ENCODE measurements around the gene DYDC1.

- TF ChIP-seq CTCF (conservative IDR thresholded peaks at IDR 0.05; ENCODE audit: low read depth in 2 of 2) (no peak), REST (IDR thresholded peaks at IDR 0.05; ENCODE audit: unreplicated experiment) (no peak), ZNF114 (CRISPR knock-in tag; IDR thresholded peaks at IDR 0.05) (no peak), POLR2AphosphoS5 (IDR thresholded peaks at IDR 0.05; ENCODE audit: low read depth) (no peak), EZH2 (IDR thresholded peaks at IDR 0.05; ENCODE audit: low read depth, unreplicated experiment) (no peak), CREB1 (CRISPR knock-in tag; IDR thresholded peaks at IDR 0.05; ENCODE audit: low read depth) (no peak), STAT1 (IDR thresholded peaks at IDR 0.05; ENCODE audit: unreplicated experiment) (no peak), EZH2phosphoT487 (IDR thresholded peaks at IDR 0.05; ENCODE audit: unreplicated experiment) (no peak), ZNF331 (CRISPR knock-in tag; IDR thresholded peaks at IDR 0.05; ENCODE audit: low read depth) (no peak), NANOG (IDR thresholded peaks at IDR 0.05; ENCODE audit: borderline replicate concordance) (no peak), JUNB (IDR thresholded peaks at IDR 0.05; ENCODE audit: unreplicated experiment) (no peak)
- TF ChIP-seq, protein P1, sequence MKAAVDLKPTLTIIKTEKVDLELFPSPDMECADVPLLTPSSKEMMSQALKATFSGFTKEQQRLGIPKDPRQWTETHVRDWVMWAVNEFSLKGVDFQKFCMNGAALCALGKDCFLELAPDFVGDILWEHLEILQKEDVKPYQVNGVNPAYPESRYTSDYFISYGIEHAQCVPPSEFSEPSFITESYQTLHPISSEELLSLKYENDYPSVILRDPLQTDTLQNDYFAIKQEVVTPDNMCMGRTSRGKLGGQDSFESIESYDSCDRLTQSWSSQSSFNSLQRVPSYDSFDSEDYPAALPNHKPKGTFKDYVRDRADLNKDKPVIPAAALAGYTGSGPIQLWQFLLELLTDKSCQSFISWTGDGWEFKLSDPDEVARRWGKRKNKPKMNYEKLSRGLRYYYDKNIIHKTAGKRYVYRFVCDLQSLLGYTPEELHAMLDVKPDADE (IDR thresholded peaks at IDR 0.05): no peak
Measured at GRCh38 chr10:80365510-80365909, 9.0 kb upstream of the DYDC1 start.

Measured in GM23338 (cell line).